ENCODE data around the gene PAPOLA.
A peak's percentile ranks its signal among the peaks of the same experiment; 100 is the strongest.
"Not testable (repeated sequence)": the region's sequence is repeated elsewhere in the genome, so short reads cannot be mapped to it uniquely, and the experiment has no call there.

Gene PAPOLA

GRCh38 chr14:96501740-96502620, at the start of gene PAPOLA:
TSS of gene PAPOLA (plus strand) at chr14:96502382. CDS start at chr14:96502593, 211 bp downstream.
- Histone ChIP-seq H3K9me3 (ENCODE audit: control insufficient read depth, insufficient read depth, low read depth, low read length) (no peaks in the 10 kb centered on the region), H3K36me3 (ENCODE audit: control insufficient read depth, insufficient read depth, low read length) (0 out of 2 replicates have a peak, but pooled peaks cover 5% of the 10 kb centered on the region), H3K27ac (ENCODE audit: low read depth, low read length) (peak within 1 kb of the TSS; percentile 93), H3K4me3 (ENCODE audit: low read depth, low read length) (peak within 1 kb of the TSS; percentile 100), H3K9ac (ENCODE audit: low read length) (peak within 1 kb of the TSS; percentile 93), H3K27me3 (ENCODE audit: control insufficient read depth, insufficient read depth, low read length) (no peaks in the 10 kb centered on the region), H3K4me1 (ENCODE audit: control insufficient read depth, insufficient read depth, low read length) (peaks cover 11% of the 10 kb centered on the region; the same call in 1 of the 2 replicates)

GRCh38 chr14:96452684-96453083, 49.5 kb upstream of the PAPOLA start:
- no peaks in the 10 kb centered on the region for H3K36me3 ChIP-seq (ENCODE audit: control insufficient read depth, insufficient read depth, low read length)
- H3K27me3 ChIP-seq (ENCODE audit: control insufficient read depth, insufficient read depth, low read length): no peaks in the 10 kb centered on the region
- no peak overlapping the region for H3K9ac ChIP-seq (ENCODE audit: low read length)
- H3K27ac ChIP-seq (ENCODE audit: low read depth, low read length): no peak overlapping the region
- H3K9me3 ChIP-seq (ENCODE audit: control insufficient read depth, insufficient read depth, low read depth, low read length): no peaks in the 10 kb centered on the region
- no peak overlapping the region for H3K4me3 ChIP-seq (ENCODE audit: low read depth, low read length)
- H3K4me1 ChIP-seq (ENCODE audit: control insufficient read depth, insufficient read depth, low read length): no peaks in the 10 kb centered on the region

GRCh38 chr14:96455588-96455987, 46.6 kb upstream of the PAPOLA start:
- Histone ChIP-seq H3K27me3 (ENCODE audit: control insufficient read depth, insufficient read depth, low read length) (no peaks in the 10 kb centered on the region), H3K9me3 (ENCODE audit: control insufficient read depth, insufficient read depth, low read depth, low read length) (no peaks in the 10 kb centered on the region)

GRCh38 chr14:96459851-96460250, 42.3 kb upstream of the PAPOLA start:
- H3K9me3 ChIP-seq (ENCODE audit: control insufficient read depth, insufficient read depth, low read depth, low read length): peaks cover 3% of the 10 kb centered on the region; the same call in 1 of the 2 replicates
- H3K9ac ChIP-seq (ENCODE audit: low read length): no peak overlapping the region
- no peak overlapping the region for H3K27ac ChIP-seq (ENCODE audit: low read depth, low read length)
- H3K4me3 ChIP-seq (ENCODE audit: low read depth, low read length): no peak overlapping the region
- no peaks in the 10 kb centered on the region for H3K36me3 ChIP-seq (ENCODE audit: control insufficient read depth, insufficient read depth, low read length)
- no peaks in the 10 kb centered on the region for H3K4me1 ChIP-seq (ENCODE audit: control insufficient read depth, insufficient read depth, low read length)
- H3K27me3 ChIP-seq (ENCODE audit: control insufficient read depth, insufficient read depth, low read length): no peaks in the 10 kb centered on the region

More at GRCh38 chr14:96455588-96455987, 46.6 kb upstream of the PAPOLA start:
- Histone ChIP-seq H3K4me1 (ENCODE audit: control insufficient read depth, insufficient read depth, low read length) (no peaks in the 10 kb centered on the region), H3K36me3 (ENCODE audit: control insufficient read depth, insufficient read depth, low read length) (no peaks in the 10 kb centered on the region), H3K27ac (ENCODE audit: low read depth, low read length) (no peak overlapping the region), H3K4me3 (ENCODE audit: low read depth, low read length) (no peak overlapping the region), H3K9ac (ENCODE audit: low read length) (no peak overlapping the region)

- peaks cover 3% of the 10 kb centered on the region; the same call in 1 of the 2 replicates for H3K9me3 ChIP-seq (ENCODE audit: control insufficient read depth, insufficient read depth, low read depth, low read length)
- H3K27ac ChIP-seq (ENCODE audit: low read depth, low read length): no peak overlapping the region
- no peaks in the 10 kb centered on the region for H3K4me1 ChIP-seq (ENCODE audit: control insufficient read depth, insufficient read depth, low read length)
- H3K4me3 ChIP-seq (ENCODE audit: low read depth, low read length): no peak overlapping the region
- no peaks in the 10 kb centered on the region for H3K36me3 ChIP-seq (ENCODE audit: control insufficient read depth, insufficient read depth, low read length)
- H3K9ac ChIP-seq (ENCODE audit: low read length): no peak overlapping the region
- H3K27me3 ChIP-seq (ENCODE audit: control insufficient read depth, insufficient read depth, low read length): no peaks in the 10 kb centered on the region
Measured at GRCh38 chr14:96461950-96462798, 40.0 kb upstream of the PAPOLA start.

GRCh38 chr14:96464136-96464535, 38.0 kb upstream of the PAPOLA start:
- H3K36me3 ChIP-seq (ENCODE audit: control insufficient read depth, insufficient read depth, low read length): no peaks in the 10 kb centered on the region
- H3K4me1 ChIP-seq (ENCODE audit: control insufficient read depth, insufficient read depth, low read length): no peaks in the 10 kb centered on the region
- peaks cover 3% of the 10 kb centered on the region; the same call in 1 of the 2 replicates for H3K9me3 ChIP-seq (ENCODE audit: control insufficient read depth, insufficient read depth, low read depth, low read length)
- no peak overlapping the region for H3K9ac ChIP-seq (ENCODE audit: low read length)
- H3K4me3 ChIP-seq (ENCODE audit: low read depth, low read length): no peak overlapping the region
- H3K27me3 ChIP-seq (ENCODE audit: control insufficient read depth, insufficient read depth, low read length): no peaks in the 10 kb centered on the region
- no peak overlapping the region for H3K27ac ChIP-seq (ENCODE audit: low read depth, low read length)

GRCh38 chr14:96466918-96467317, 35.3 kb upstream of the PAPOLA start:
- Histone ChIP-seq H3K9ac (ENCODE audit: low read length) (no peak overlapping the region), H3K36me3 (ENCODE audit: control insufficient read depth, insufficient read depth, low read length) (no peaks in the 10 kb centered on the region), H3K27me3 (ENCODE audit: control insufficient read depth, insufficient read depth, low read length) (no peaks in the 10 kb centered on the region), H3K4me3 (ENCODE audit: low read depth, low read length) (no peak overlapping the region), H3K27ac (ENCODE audit: low read depth, low read length) (no peak overlapping the region), H3K9me3 (ENCODE audit: control insufficient read depth, insufficient read depth, low read depth, low read length) (peaks cover 3% of the 10 kb centered on the region; the same call in 1 of the 2 replicates), H3K4me1 (ENCODE audit: control insufficient read depth, insufficient read depth, low read length) (no peaks in the 10 kb centered on the region)

GRCh38 chr14:96470331-96470730, 31.9 kb upstream of the PAPOLA start:
- no peak overlapping the region for H3K9ac ChIP-seq (ENCODE audit: low read length)
- H3K27ac ChIP-seq (ENCODE audit: low read depth, low read length): no peak overlapping the region
- H3K4me1 ChIP-seq (ENCODE audit: control insufficient read depth, insufficient read depth, low read length): no peaks in the 10 kb centered on the region
- no peaks in the 10 kb centered on the region for H3K36me3 ChIP-seq (ENCODE audit: control insufficient read depth, insufficient read depth, low read length)
- no peak overlapping the region for H3K4me3 ChIP-seq (ENCODE audit: low read depth, low read length)
- no peaks in the 10 kb centered on the region for H3K9me3 ChIP-seq (ENCODE audit: control insufficient read depth, insufficient read depth, low read depth, low read length)
- no peaks in the 10 kb centered on the region for H3K27me3 ChIP-seq (ENCODE audit: control insufficient read depth, insufficient read depth, low read length)

GRCh38 chr14:96470967-96471366, 31.2 kb upstream of the PAPOLA start:
- not testable (repeated sequence) for H3K4me3 ChIP-seq (ENCODE audit: low read depth, low read length); H3K9ac ChIP-seq (ENCODE audit: low read length); H3K36me3 ChIP-seq (ENCODE audit: control insufficient read depth, insufficient read depth, low read length); H3K9me3 ChIP-seq (ENCODE audit: control insufficient read depth, insufficient read depth, low read depth, low read length); H3K27ac ChIP-seq (ENCODE audit: low read depth, low read length); H3K27me3 ChIP-seq (ENCODE audit: control insufficient read depth, insufficient read depth, low read length); H3K4me1 ChIP-seq (ENCODE audit: control insufficient read depth, insufficient read depth, low read length)

- Histone ChIP-seq H3K9ac (ENCODE audit: low read length) (no peak overlapping the region), H3K36me3 (ENCODE audit: control insufficient read depth, insufficient read depth, low read length) (no peaks in the 10 kb centered on the region), H3K4me3 (ENCODE audit: low read depth, low read length) (no peak overlapping the region), H3K9me3 (ENCODE audit: control insufficient read depth, insufficient read depth, low read depth, low read length) (no peaks in the 10 kb centered on the region), H3K27ac (ENCODE audit: low read depth, low read length) (no peak overlapping the region), H3K4me1 (ENCODE audit: control insufficient read depth, insufficient read depth, low read length) (no peaks in the 10 kb centered on the region), H3K27me3 (ENCODE audit: control insufficient read depth, insufficient read depth, low read length) (no peaks in the 10 kb centered on the region)
Measured at GRCh38 chr14:96478119-96478518, 24.1 kb upstream of the PAPOLA start.
